Prostate gland (tissue), 2 donors: ENCODE measurements around the gene XDH. TPM values are rescaled to one million over a fixed set of nuclear protein-coding genes. Genes with fewer than 3 reads are reported as not detected.

Experiments used
- DNase-seq: peaks from one replicate; pipeline ENCODE4 v3.0.0-alpha.2; 2019; ENCODE audit warnings: low spot score
- H3K27ac ChIP-seq, 2 donors: fragments of 200-600 bp; sonication (generic); 2 replicates each; pipeline ENCODE4 v1.5.1; 2017 to 2019
- H3K27me3 ChIP-seq: fragments of 200-600 bp; sonication (generic); replicated peaks from 2 replicates; pipeline ENCODE4 v1.5.1; 2019; ENCODE audit not compliant: insufficient read depth
- H3K36me3 ChIP-seq, 2 donors: fragments of 200-600 bp; sonication (generic); 1 replicate in 1 of 2; 2 replicates in 1 of 2; pipeline versions ENCODE4 v1.5.1 to v1.8.1; 2017 to 2019
- H3K4me1 ChIP-seq: fragments of 200-600 bp; sonication (generic); replicated peaks from 2 replicates; pipeline ENCODE4 v1.5.1; 2019
- H3K4me3 ChIP-seq, 2 donors: fragments of 200-600 bp; sonication (generic); 2 replicates each; pipeline ENCODE4 v1.5.1; 2017 to 2019
- H3K9me3 ChIP-seq: fragments of 200-600 bp; sonication (generic); 2 replicates; pipeline ENCODE4 v1.5.1; 2017
- CTCF ChIP-seq, 4 experiments: fragments of 200-600 bp in 2 of 4; fragments of 450-650 bp in 2 of 4; sonication (generic) in 2 of 4; IDR thresholded peaks; 1 replicate in 3 of 4; 2 replicates in 1 of 4; pipeline ENCODE4 v1.5.1; 2016 to 2019; ENCODE audit warnings: antibody characterized with exemption in 4 of 4, mild to moderate bottlenecking in 2 of 4, moderate library complexity in 2 of 4
- POLR2A ChIP-seq: fragments of 450-650 bp; IDR thresholded peaks from one replicate; pipeline ENCODE4 v1.6.1; 2016; ENCODE audit warnings: antibody characterized with exemption, mild to moderate bottlenecking
- POLR2AphosphoS5 ChIP-seq: sonication (generic); formaldehyde crosslinking; IDR thresholded peaks from one replicate; pipeline ENCODE4 v1.6.1; 2017; ENCODE audit warnings: antibody characterized with exemption
- WGBS: methylation state at CpG from one replicate; pipeline ENCODE4 v1.1.5; 2018; 5-methylcytosine and 5-hydroxymethylcytosine counted together
- intact Hi-C: fragments of 100-400 bp; cut with DNase I; formaldehyde crosslinking; loops from one replicate; pipeline ENCODE4 v1.14.2; 2022
- total RNA-seq, 2 donors: library from RNA; depleted of rRNA; stranded (reverse); fragments of >200 nt; gene quantifications; one replicate each; pipeline ENCODE4 v1.1.0, GENCODE V29; 2016

XDH gene
- total RNA-seq, 2 donors from 2014 or later = 1.2 to 2.5 TPM

- H3K27me3 ChIP-seq = no peaks in the 10 kb centered on the region
- H3K36me3 ChIP-seq = no peaks in the 10 kb centered on the region
- no peaks in the 10 kb centered on the region for H3K9me3 ChIP-seq
- no peak overlapping the region for H3K27ac ChIP-seq
- no peak for DNase-seq
- TF ChIP-seq CTCF (IDR thresholded peaks at IDR 0.05) = no peak
- no peak for TF ChIP-seq POLR2AphosphoS5
- no peak for TF ChIP-seq POLR2A
- intact Hi-C loops = no loop called here
- no peaks in the 10 kb centered on the region for H3K4me1 ChIP-seq
- no peak overlapping the region for H3K4me3 ChIP-seq
These were observed 27.9 kb downstream of the XDH start for GRCh38 chr2:31386648-31387047.

GRCh38 chr2:31386172-31386571, 28.4 kb downstream of the XDH start:
- H3K27ac ChIP-seq = no peak overlapping the region
- WGBS = 96% methylated on average over 7 of the region's 7 CpGs
- no peaks in the 10 kb centered on the region for H3K9me3 ChIP-seq

GRCh38 chr2:31384771-31385276, 29.7 kb downstream of the XDH start:
- Histone ChIP-seq H3K4me3 (no peak overlapping the region), H3K4me1 (no peaks in the 10 kb centered on the region), H3K27me3 (no peaks in the 10 kb centered on the region), H3K9me3 (no peaks in the 10 kb centered on the region), H3K36me3 (no peaks in the 10 kb centered on the region), H3K27ac (no peak overlapping the region)
- intact Hi-C loops = no loop called here
- DNase-seq = no peak
- 82% methylated on average over 3 of the region's 3 CpGs for WGBS
- TF ChIP-seq POLR2A = no peak
- no peak for TF ChIP-seq CTCF (IDR thresholded peaks at IDR 0.05)

More at GRCh38 chr2:31386172-31386571, 28.4 kb downstream of the XDH start:
- TF ChIP-seq POLR2A = no peak
- no peak for TF ChIP-seq CTCF (IDR thresholded peaks at IDR 0.05)
- TF ChIP-seq POLR2AphosphoS5 = no peak
- Histone ChIP-seq H3K36me3 (no peaks in the 10 kb centered on the region), H3K27me3 (no peaks in the 10 kb centered on the region), H3K4me1 (no peaks in the 10 kb centered on the region), H3K4me3 (no peak overlapping the region)
- no peak for DNase-seq
- intact Hi-C loops = no loop called here

GRCh38 chr2:31384351-31384750, 30.2 kb downstream of the XDH start:
- no peaks in the 10 kb centered on the region for H3K9me3 ChIP-seq
- intact Hi-C loops = no loop called here
- no peak overlapping the region for H3K27ac ChIP-seq
- no peaks in the 10 kb centered on the region for H3K27me3 ChIP-seq
- H3K4me3 ChIP-seq = no peak overlapping the region
- TF ChIP-seq POLR2A (no peak), POLR2AphosphoS5 (no peak), CTCF (IDR thresholded peaks at IDR 0.05) (no peak)
- H3K4me1 ChIP-seq = no peaks in the 10 kb centered on the region
- DNase-seq = no peak
- no peaks in the 10 kb centered on the region for H3K36me3 ChIP-seq
- WGBS = 74% methylated on average over 3 of the region's 3 CpGs

- DNase-seq = no peak
- Histone ChIP-seq H3K9me3 (no peaks in the 10 kb centered on the region), H3K27ac (no peak overlapping the region), H3K4me1 (no peaks in the 10 kb centered on the region), H3K36me3 (no peaks in the 10 kb centered on the region), H3K4me3 (no peak overlapping the region), H3K27me3 (no peaks in the 10 kb centered on the region)
- intact Hi-C loops = no loop called here
- 94% methylated on average over 6 of the region's 6 CpGs for WGBS
- TF ChIP-seq POLR2AphosphoS5 = no peak
These were observed 30.9 kb downstream of the XDH start for GRCh38 chr2:31383471-31384153.
